ENCODE results near the gene ERAP2.

DNA sequence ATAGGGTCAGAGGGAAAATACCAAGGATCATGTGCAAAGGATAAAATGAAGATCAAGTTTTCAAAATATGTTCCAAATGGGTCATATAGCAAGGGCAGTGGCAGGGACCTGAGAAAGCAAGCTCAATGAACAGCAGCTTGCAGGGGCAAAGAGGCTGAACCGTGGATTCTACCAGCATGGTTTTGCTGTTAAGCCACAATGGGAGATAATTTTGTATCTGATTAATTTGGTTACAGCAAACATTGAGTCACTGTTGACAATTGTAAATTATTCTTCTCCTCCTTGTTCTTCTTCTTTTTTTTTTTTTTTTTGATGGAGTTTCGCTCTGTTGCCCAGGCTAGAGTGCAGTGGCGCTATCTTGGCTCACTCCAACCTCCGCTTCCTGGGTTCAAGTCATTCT lies 18.4 kb upstream of the ERAP2 start:
- TF ChIP-seq REST (IDR thresholded peaks at IDR 0.05; ENCODE audit: insufficient read depth in 1 of 2, low read depth in 2 of 2, low read length in 1 of 2) (no peak), POLR2AphosphoS5 (IDR thresholded peaks at IDR 0.05; ENCODE audit: low read depth, low read length) (no peak), SIN3A (IDR thresholded peaks at IDR 0.05; ENCODE audit: borderline replicate concordance, insufficient read depth, low read depth, low read length) (no peak)
- TF ChIP-seq, protein P1, sequence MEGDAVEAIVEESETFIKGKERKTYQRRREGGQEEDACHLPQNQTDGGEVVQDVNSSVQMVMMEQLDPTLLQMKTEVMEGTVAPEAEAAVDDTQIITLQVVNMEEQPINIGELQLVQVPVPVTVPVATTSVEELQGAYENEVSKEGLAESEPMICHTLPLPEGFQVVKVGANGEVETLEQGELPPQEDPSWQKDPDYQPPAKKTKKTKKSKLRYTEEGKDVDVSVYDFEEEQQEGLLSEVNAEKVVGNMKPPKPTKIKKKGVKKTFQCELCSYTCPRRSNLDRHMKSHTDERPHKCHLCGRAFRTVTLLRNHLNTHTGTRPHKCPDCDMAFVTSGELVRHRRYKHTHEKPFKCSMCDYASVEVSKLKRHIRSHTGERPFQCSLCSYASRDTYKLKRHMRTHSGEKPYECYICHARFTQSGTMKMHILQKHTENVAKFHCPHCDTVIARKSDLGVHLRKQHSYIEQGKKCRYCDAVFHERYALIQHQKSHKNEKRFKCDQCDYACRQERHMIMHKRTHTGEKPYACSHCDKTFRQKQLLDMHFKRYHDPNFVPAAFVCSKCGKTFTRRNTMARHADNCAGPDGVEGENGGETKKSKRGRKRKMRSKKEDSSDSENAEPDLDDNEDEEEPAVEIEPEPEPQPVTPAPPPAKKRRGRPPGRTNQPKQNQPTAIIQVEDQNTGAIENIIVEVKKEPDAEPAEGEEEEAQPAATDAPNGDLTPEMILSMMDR (IDR thresholded peaks at IDR 0.05) = no peak
